OCI-LY7 (cell line): ENCODE data around the gene BMPER. TPM values are rescaled to one million over a fixed set of nuclear protein-coding genes. Genes with fewer than 3 reads are reported as not detected.

Source experiments
- BruUV-seq: library from RNA; stranded (reverse); fragments of 400-500 nt; replicated peaks from 2 replicates; lab custom pipeline; 2021; lab: Mats Ljungman, UMichigan
- CTCF ChIA-PET: fragments of 300-600 bp; sonication (Branson Sonifier 250); formaldehyde crosslinking; loops from one replicate; lab custom pipeline; 2022; ENCODE audit warnings: antibody characterized with exemption; ENCODE audit not compliant: unreplicated experiment; lab: Charles Lee
- POLR2A ChIA-PET: fragments of 300-600 bp; sonication (Branson Sonifier 250); formaldehyde crosslinking; loops from one replicate; lab custom pipeline; 2022; ENCODE audit warnings: antibody characterized with exemption; lab: Charles Lee
- DNase-seq: peaks from one replicate; pipeline ENCODE4 v3.0.0-alpha.2; 2015; ENCODE audit warnings: low spot score
- H2AFZ ChIP-seq: fragments of 200-600 bp; sonication (generic), shearing (Covaris generic); 2 replicates; pipeline ENCODE4 v1.6.1; 2014; ENCODE audit warnings: mild to moderate bottlenecking, antibody characterized with exemption, low read length, moderate library complexity
- H3K27ac ChIP-seq: fragments of 200-600 bp; sonication (generic); 2 replicates; pipeline ENCODE4 v1.5.1; 2014; ENCODE audit warnings: mixed run types, low read depth, mild to moderate bottlenecking, moderate library complexity, low read length, inconsistent platforms; ENCODE audit not compliant: poor library complexity, severe bottlenecking
- H3K36me3 ChIP-seq: fragments of 200-600 bp; sonication (generic); 2 replicates; pipeline ENCODE4 v1.6.1; 2014; ENCODE audit warnings: mild to moderate bottlenecking, antibody characterized with exemption, low read length, moderate library complexity, mixed read lengths; ENCODE audit not compliant: insufficient read depth
- H3K4me1 ChIP-seq: fragments of 200-600 bp; sonication (generic); 2 replicates; pipeline ENCODE4 v1.5.1; 2014; ENCODE audit warnings: mild to moderate bottlenecking, low read length; ENCODE audit not compliant: insufficient read depth, poor library complexity, severe bottlenecking
- H3K4me2 ChIP-seq: fragments of 200-600 bp; sonication (generic); 2 replicates; pipeline ENCODE4 v1.6.1; 2014; ENCODE audit warnings: mild to moderate bottlenecking, low read length
- H3K4me3 ChIP-seq: fragments of 200-600 bp; sonication (generic); 2 replicates; pipeline ENCODE4 v1.5.1; 2014; ENCODE audit warnings: mild to moderate bottlenecking, low read depth, low read length; ENCODE audit not compliant: poor library complexity, severe bottlenecking
- H3K79me2 ChIP-seq: fragments of 200-600 bp; sonication (generic); 2 replicates; pipeline ENCODE4 v1.6.1; 2016; ENCODE audit warnings: low read depth, mild to moderate bottlenecking, low read length, moderate library complexity, mixed read lengths; ENCODE audit not compliant: insufficient read depth
- H3K9me2 ChIP-seq: fragments of 200-600 bp; sonication (generic); 2 replicates; pipeline ENCODE4 v1.6.1; 2016; ENCODE audit warnings: mild to moderate bottlenecking, low read length, mixed read lengths; ENCODE audit not compliant: insufficient read depth
- H3K9me3 ChIP-seq: fragments of 200-600 bp; sonication (generic); 2 replicates; pipeline ENCODE4 v1.6.1; 2014; ENCODE audit warnings: mild to moderate bottlenecking, mixed run types, low read length, mixed read lengths
- H4K20me1 ChIP-seq: fragments of 200-600 bp; sonication (generic); 2 replicates; pipeline ENCODE4 v1.6.1; 2014; ENCODE audit warnings: mild to moderate bottlenecking, antibody characterized with exemption, low read length, moderate library complexity, mixed read lengths; ENCODE audit not compliant: insufficient read depth
- CTCF ChIP-seq: fragments of 200-600 bp; sonication (generic); conservative IDR thresholded peaks from 2 replicates; pipeline ENCODE4 v1.5.1; 2014; ENCODE audit warnings: mild to moderate bottlenecking, antibody characterized with exemption, low read length, moderate library complexity, mixed read lengths
- EZH2phosphoT487 ChIP-seq: fragments of 200-600 bp; sonication (generic); IDR thresholded peaks from 2 replicates; pipeline ENCODE4 v1.6.1; 2018; ENCODE audit warnings: low read depth, borderline replicate concordance, mild to moderate bottlenecking, mixed run types, antibody characterized with exemption, low read length, moderate library complexity, mixed read lengths
- intact Hi-C: fragments of 100-400 bp; cut with micrococcal nuclease; formaldehyde crosslinking; loops from one replicate; pipeline ENCODE4 v1.10.0; 2022; ENCODE audit not compliant: unreplicated experiment
- total RNA-seq, 2 experiments: library from RNA; depleted of rRNA in 1 of 2; stranded (reverse); fragments of >200 nt in 1 of 2; shearing (Covaris generic) in 1 of 2; gene quantifications; 2 replicates each; pipeline ENCODE4 v1.2.3, GENCODE V29; 2014 to 2022

BMPER gene
- total RNA-seq, 2 experiments from 2014 or later, result not detected

DNA sequence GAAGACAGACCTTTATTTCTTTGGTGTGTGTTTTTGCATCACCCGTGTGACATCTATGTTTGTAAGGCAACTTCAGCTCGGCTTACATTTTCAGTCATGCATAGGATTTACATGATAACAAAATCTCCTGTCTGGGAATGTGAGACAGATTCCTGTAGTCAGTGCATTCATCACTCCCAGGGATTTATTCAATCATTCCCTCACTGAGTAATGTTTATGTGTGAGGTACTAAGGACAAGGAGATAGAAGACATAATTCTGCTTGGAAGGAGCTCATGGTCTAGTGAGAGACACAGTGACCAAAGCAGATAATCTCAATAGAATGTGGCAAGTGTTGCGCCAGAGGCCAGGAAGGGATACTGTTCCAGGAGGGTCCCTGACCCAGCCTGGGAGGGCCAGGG is 35.2 kb upstream of the BMPER start:
- ChIA-PET POLR2A (interaction anchor here (0.7 to 1.1 kb wide), 2 partner anchors 13 to 26 kb away, joined by 3 to 7 read pairs; no protein-coding TSS in a partner anchor), CTCF (no interaction called here)
- H3K4me3 ChIP-seq, result no peak overlapping the region
- H3K27ac ChIP-seq, result no peak overlapping the region
- H3K9me2 ChIP-seq, result no peaks in the 10 kb centered on the region
- TF ChIP-seq EZH2phosphoT487 (no peak), CTCF (no peak)
- no peak for DNase-seq
- H4K20me1 ChIP-seq, result no peaks in the 10 kb centered on the region
- intact Hi-C loops, result no loop called here
- no peaks in the 10 kb centered on the region for H3K79me2 ChIP-seq
- H3K9me3 ChIP-seq, result no peaks in the 10 kb centered on the region
- no peak overlapping the region for H2AFZ ChIP-seq
- no peaks in the 10 kb centered on the region for H3K4me1 ChIP-seq
- no TSS peak for BruUV-seq
- no peak overlapping the region for H3K4me2 ChIP-seq
- H3K36me3 ChIP-seq, result no peaks in the 10 kb centered on the region

GRCh38 chr7:33872870-33873269 is 32.5 kb upstream of the BMPER start:
- Histone ChIP-seq H3K4me2 (no peak overlapping the region), H3K27ac (no peak overlapping the region), H3K9me3 (no peaks in the 10 kb centered on the region), H3K4me1 (no peaks in the 10 kb centered on the region), H3K4me3 (no peak overlapping the region), H3K36me3 (no peaks in the 10 kb centered on the region), H4K20me1 (no peaks in the 10 kb centered on the region), H3K79me2 (no peaks in the 10 kb centered on the region), H2AFZ (no peak overlapping the region), H3K9me2 (no peaks in the 10 kb centered on the region)
- TF ChIP-seq CTCF (no peak), EZH2phosphoT487 (no peak)
- intact Hi-C loops, result no loop called here
- BruUV-seq, result no TSS peak
- POLR2A ChIA-PET, result no interaction called here
- no peak for DNase-seq
- CTCF ChIA-PET, result no interaction called here

DNA sequence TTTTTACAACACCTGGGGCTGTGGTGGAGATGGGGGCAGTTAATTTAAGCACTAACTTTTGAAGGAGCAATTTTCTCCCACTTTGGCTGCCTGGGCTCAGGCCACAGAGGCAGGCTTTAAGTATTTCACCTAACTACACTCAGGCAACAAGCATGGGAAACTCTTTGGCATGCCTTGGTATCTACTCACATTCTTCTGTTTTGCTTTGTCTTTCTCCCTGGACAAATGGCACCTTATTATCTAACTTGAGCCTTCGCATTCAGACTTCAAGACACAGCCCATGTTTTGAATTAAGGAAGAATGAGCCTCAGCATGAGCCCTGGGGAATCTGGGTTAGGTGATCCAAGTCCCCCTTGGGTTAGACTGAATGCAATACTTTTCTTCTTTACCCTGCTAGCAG is 31.8 kb upstream of the BMPER start:
- BruUV-seq, result no TSS peak
- H2AFZ ChIP-seq, result no peak overlapping the region
- H4K20me1 ChIP-seq, result no peaks in the 10 kb centered on the region
- ChIA-PET CTCF (no interaction called here), POLR2A (no interaction called here)
- intact Hi-C loops, result no loop called here
- H3K9me3 ChIP-seq, result no peaks in the 10 kb centered on the region
- no peak for DNase-seq
- H3K27ac ChIP-seq, result no peak overlapping the region
- H3K4me2 ChIP-seq, result no peak overlapping the region
- no peaks in the 10 kb centered on the region for H3K9me2 ChIP-seq
- no peaks in the 10 kb centered on the region for H3K79me2 ChIP-seq
- no peaks in the 10 kb centered on the region for H3K4me1 ChIP-seq
- no peak overlapping the region for H3K4me3 ChIP-seq
- H3K36me3 ChIP-seq, result no peaks in the 10 kb centered on the region
- TF ChIP-seq CTCF (no peak), EZH2phosphoT487 (no peak)
